Psoas muscle (tissue), 8 donors: ENCODE measurements around the gene SLC6A15. TPM values are rescaled to one million over a fixed set of nuclear protein-coding genes. Genes with fewer than 3 reads are reported as not detected.

Source experiments
- ATAC-seq, 4 donors: fragments of 200-7000 bp; cut with Tn5 transposase; one replicate each; pipeline ENCODE4 v1.9.1; 2020; ENCODE audit warnings: moderate library complexity in 3 of 4, mild to moderate bottlenecking in 2 of 4
- DNase-seq, 2 donors: peaks; one replicate each; pipeline ENCODE4 v3.0.0-alpha.2; 2020
- H3K27ac ChIP-seq: fragments of 200-600 bp; one replicate; pipeline ENCODE4 v1.8.0; 2022
- H3K27me3 ChIP-seq, 3 donors: fragments of 200-600 bp in 1 of 3; one replicate each; pipeline versions ENCODE4 v1.6.1 to v1.8.0; 2013 to 2022; ENCODE audit warnings: low read length in 2 of 3, mild to moderate bottlenecking in 2 of 3, moderate library complexity in 1 of 3; ENCODE audit not compliant: insufficient read depth in 3 of 3
- H3K36me3 ChIP-seq, 2 donors: fragments of 200-600 bp in 1 of 2; one replicate each; pipeline versions ENCODE4 v1.6.1 to v1.8.0; 2013 to 2022; ENCODE audit warnings: low read depth in 1 of 2, mild to moderate bottlenecking in 1 of 2, moderate library complexity in 1 of 2; ENCODE audit not compliant: insufficient read depth in 1 of 2
- H3K4me1 ChIP-seq: fragments of 200-600 bp; one replicate; pipeline ENCODE4 v1.8.0; 2022
- H3K4me3 ChIP-seq: fragments of 200-600 bp; one replicate; pipeline ENCODE4 v1.8.0; 2022; ENCODE audit warnings: mild to moderate bottlenecking
- H3K9me3 ChIP-seq: fragments of 200-600 bp; one replicate; pipeline ENCODE4 v1.8.0; 2022
- CTCF ChIP-seq: fragments of 200-600 bp; IDR thresholded peaks from one replicate; pipeline ENCODE4 v1.8.0; 2022; ENCODE audit warnings: antibody characterized with exemption
- whole genome bisulfite sequencing, 3 donors: extraction: QIAGEN DNeasy Blood & Tissue Kit; methylation state at CpG; one replicate each; pipeline versions ENCODE4 v1.1.6 to v1.1.7; 2013; 5-methylcytosine and 5-hydroxymethylcytosine counted together
- intact Hi-C, 2 donors: fragments of 100-400 bp; cut with DNase I; formaldehyde crosslinking; loops; one replicate each; pipeline versions ENCODE4 v1.11.0 to v1.14.2; 2022
- polyA plus RNA-seq, 3 donors: library from polyadenylated mRNA; stranded (reverse); fragments of 200-250 nt; gene quantifications; one replicate each; pipeline ENCODE4 v1.2.3, GENCODE V29; 2013
- total RNA-seq, 4 donors: library from RNA; stranded (reverse); fragmentation: NEBNext Ultra II Directional in 2 of 4; extraction: Animal tissue kit (Norgen Biotek cat#: 25700) in 2 of 4; gene quantifications; one replicate each; pipeline versions ENCODE4 v1.2.1 to v1.2.4, GENCODE V29; 2021 to 2023
- donor health status: healthy with polysubstance abuse.
- donor health status: DM: no; HTN: no; CAD: no; lungs with moderate emphysema.
- donor health status: Bipolar disorder and iron deficiency.
- donor health status: healthy.
- donor health status: DM: yes; HTN: yes; CAD: no.
- donor health status: DM: no; HTN: no; CAD: no.
- donor health status: DM: no; HTN: no; CAD: no.
- donor health status: DM: yes; HTN: yes; CAD: no.

Gene SLC6A15
- total and polyA plus RNA-seq, 7 donors, result 0.03 to 0.18 (median 0.06) TPM; not detected in 3

- ATAC-seq, result no peak
- intact Hi-C loops, result no loop called here
- H3K27me3 ChIP-seq, result no peaks in the 10 kb centered on the region
- no peak overlapping the region for H3K27ac ChIP-seq
- WGBS, 3 donors, result 91 to 100% (median 96%) methylated on average over 2 of the region's 2 CpGs
- no peaks in the 10 kb centered on the region for H3K36me3 ChIP-seq
- H3K4me3 ChIP-seq, result no peak overlapping the region
- no peak for DNase-seq
- H3K4me1 ChIP-seq, result no peaks in the 10 kb centered on the region
- no peak for TF ChIP-seq CTCF
- H3K9me3 ChIP-seq, result no peaks in the 10 kb centered on the region
Measured at GRCh38 chr12:84857525-84858208, 54.9 kb downstream of the SLC6A15 start.

- ATAC-seq (no peak), DNase-seq (no peak)
- no peaks in the 10 kb centered on the region for H3K27me3 ChIP-seq
- intact Hi-C loops, result no loop called here
- H3K36me3 ChIP-seq, result no peaks in the 10 kb centered on the region
- 84 to 94% (median 87%) methylated on average over 1 of the region's 1 CpG for WGBS, 3 donors
- no peaks in the 10 kb centered on the region for H3K9me3 ChIP-seq
- no peak for TF ChIP-seq CTCF
- H3K4me3 ChIP-seq, result no peak overlapping the region
- H3K27ac ChIP-seq, result no peak overlapping the region
- no peaks in the 10 kb centered on the region for H3K4me1 ChIP-seq
Measured at GRCh38 chr12:84856156-84856900, 56.3 kb downstream of the SLC6A15 start.

- TF ChIP-seq CTCF, result no peak
- no peaks in the 10 kb centered on the region for H3K9me3 ChIP-seq
- DNase-seq (no peak), ATAC-seq (no peak)
- H3K27ac ChIP-seq, result no peak overlapping the region
- intact Hi-C loops, result no loop called here
- H3K27me3 ChIP-seq, result no peaks in the 10 kb centered on the region
- 93 to 97% (median 95%) methylated on average over 1 of the region's 1 CpG for WGBS, 3 donors
- no peak overlapping the region for H3K4me3 ChIP-seq
- no peaks in the 10 kb centered on the region for H3K4me1 ChIP-seq
- H3K36me3 ChIP-seq, result no peaks in the 10 kb centered on the region
Measured at GRCh38 chr12:84843593-84844144, 68.9 kb downstream of the SLC6A15 start.

- TF ChIP-seq CTCF, result peak; percentile 34
- H3K4me3 ChIP-seq, result no peak overlapping the region
- H3K36me3 ChIP-seq, result no peaks in the 10 kb centered on the region
- H3K4me1 ChIP-seq, result no peaks in the 10 kb centered on the region
- H3K27me3 ChIP-seq, result no peaks in the 10 kb centered on the region
- ATAC-seq, result no peak
- H3K9me3 ChIP-seq, result no peaks in the 10 kb centered on the region
- H3K27ac ChIP-seq, result no peak overlapping the region
- intact Hi-C loops, result no loop called here
- WGBS, 3 donors, result 93 to 96% (median 95%) methylated on average over 2 of the region's 2 CpGs
- DNase-seq, result no peak
Measured at GRCh38 chr12:84842406-84843013, 70.1 kb downstream of the SLC6A15 start.
